ENCODE measurements around the gene PDCD2. TPM values are rescaled to one million over a fixed set of nuclear protein-coding genes. Genes with fewer than 3 reads are reported as not detected.

PDCD2 gene
- total and polyA plus RNA-seq, 7 experiments from 2014 or later, result 49.4 to 128 (median 80.0) TPM

GRCh38 chr6:170572704-170573466 lies 11.6 kb downstream of the PDCD2 start:
- intact Hi-C loops (cut with micrococcal nuclease), result no loop called here
- H3K9me3 ChIP-seq (ENCODE audit: control insufficient read depth in 2 of 3, low read length in 3 of 3), result no peaks in the 10 kb centered on the region
- H3K36me3 Mint-ChIP-seq, result peaks cover 7 to 26% (median 11%) of the 10 kb centered on the region in 5 donors
- CTCF ChIA-PET, result no interaction called here
- POLR2A ChIA-PET, result interaction anchor here (1.5 to 2.0 kb wide), 2 partner anchors 9 to 19 kb away, joined by 3 to 8 read pairs; partner anchors contain the start of genes PSMB1 and TBP
- H3K9me3 Mint-ChIP-seq, result no peaks in the 10 kb centered on the region
- ATAC-seq, result no peak
- H3K4me3 ChIP-seq (ENCODE audit: low read length), result no peak overlapping the region
- H3K36me3 ChIP-seq (ENCODE audit: control insufficient read depth in 2 of 3, insufficient read depth in 3 of 3, low read length in 3 of 3), result peaks cover 6 to 79% (median 6%) of the 10 kb centered on the region in 3 experiments
- peak overlapping the region in 3 of 9 donors; percentile 7 to 67 (median 36) for H3K27ac Mint-ChIP-seq
- H3K27me3 ChIP-seq (ENCODE audit: control insufficient read depth in 2 of 2, insufficient read depth in 2 of 2, low read length in 2 of 2), result no peaks in the 10 kb centered on the region
- H3K27ac ChIP-seq (ENCODE audit: low read depth, low read length), result no peak overlapping the region
- peaks cover 0 to 2% (median 0%) of the 10 kb centered on the region in 7 donors for H3K4me1 Mint-ChIP-seq
- H3K27me3 Mint-ChIP-seq, result no peaks in the 10 kb centered on the region
- DNase-seq, result no peak
- no peak overlapping the region for H3K4me3 Mint-ChIP-seq
- H3K4me1 ChIP-seq (ENCODE audit: control insufficient read depth in 2 of 2, insufficient read depth in 2 of 2, low read length in 2 of 2), result no peaks in the 10 kb centered on the region

GRCh38 chr6:170564936-170565530 lies 19.4 kb downstream of the PDCD2 start:
- no peaks in the 10 kb centered on the region for H3K9me3 Mint-ChIP-seq
- H3K4me1 Mint-ChIP-seq, result peaks cover 3 to 34% (median 26%) of the 10 kb centered on the region in 7 donors
- H3K9me3 ChIP-seq (ENCODE audit: control insufficient read depth in 2 of 3, low read length in 3 of 3), result no peaks in the 10 kb centered on the region
- ChIA-PET CTCF (no interaction called here), POLR2A (interaction anchor here (0.9 kb wide), 1 partner anchor 11 kb away, joined by 3 read pairs; the partner anchor contains the start of gene TBP)
- peak overlapping the region in 1 of 9 donors; percentile 25 for H3K27ac Mint-ChIP-seq
- DNase-seq (no peak), ATAC-seq (no peak)
- H3K36me3 ChIP-seq (ENCODE audit: control insufficient read depth in 2 of 3, insufficient read depth in 3 of 3, low read length in 3 of 3), result peaks cover 5 to 67% (median 10%) of the 10 kb centered on the region in 3 experiments
- intact Hi-C loops (cut with micrococcal nuclease), result no loop called here
- no peak overlapping the region for H3K4me3 ChIP-seq (ENCODE audit: low read length)
- H3K27me3 Mint-ChIP-seq, result no peaks in the 10 kb centered on the region
- peaks cover 3 to 35% (median 21%) of the 10 kb centered on the region in 5 donors for H3K36me3 Mint-ChIP-seq
- H3K27ac ChIP-seq (ENCODE audit: low read depth, low read length), result no peak overlapping the region
- no peaks in the 10 kb centered on the region for H3K4me1 ChIP-seq (ENCODE audit: control insufficient read depth in 2 of 2, insufficient read depth in 2 of 2, low read length in 2 of 2)
- H3K4me3 Mint-ChIP-seq, result no peak overlapping the region
- H3K27me3 ChIP-seq (ENCODE audit: control insufficient read depth in 2 of 2, insufficient read depth in 2 of 2, low read length in 2 of 2), result no peaks in the 10 kb centered on the region

- H3K4me1 Mint-ChIP-seq, result peaks cover 19 to 59% (median 50%) of the 10 kb centered on the region in 7 donors
- Histone ChIP-seq H3K27ac (ENCODE audit: low read depth, low read length) (no peak overlapping the region), H3K4me3 (ENCODE audit: low read length) (no peak overlapping the region), H3K4me1 (ENCODE audit: control insufficient read depth in 2 of 2, insufficient read depth in 2 of 2, low read length in 2 of 2) (no peaks in the 10 kb centered on the region), H3K9me3 (ENCODE audit: control insufficient read depth in 2 of 3, low read length in 3 of 3) (no peaks in the 10 kb centered on the region), H3K27me3 (ENCODE audit: control insufficient read depth in 2 of 2, insufficient read depth in 2 of 2, low read length in 2 of 2) (no peaks in the 10 kb centered on the region), H3K36me3 (ENCODE audit: control insufficient read depth in 2 of 3, insufficient read depth in 3 of 3, low read length in 3 of 3) (peaks cover 5 to 59% (median 6%) of the 10 kb centered on the region in 3 experiments)
- ChIA-PET POLR2A (no interaction called here), CTCF (interaction anchor here (0.7 kb wide), 1 partner anchor 863 kb away, joined by 3 read pairs; no protein-coding TSS in a partner anchor)
- H3K9me3 Mint-ChIP-seq, result no peaks in the 10 kb centered on the region
- peaks cover 0 to 29% (median 22%) of the 10 kb centered on the region in 5 donors for H3K36me3 Mint-ChIP-seq
- H3K4me3 Mint-ChIP-seq, result peak overlapping the region in 1 of 10 donors; percentile 17
- no peak overlapping the region for H3K27ac Mint-ChIP-seq
- intact Hi-C loops (cut with micrococcal nuclease), result no loop called here
- DNase-seq (no peak), ATAC-seq (no peak)
- H3K27me3 Mint-ChIP-seq, result no peaks in the 10 kb centered on the region
Measured at GRCh38 chr6:170561555-170561954, 22.9 kb downstream of the PDCD2 start.

- Histone ChIP-seq H3K9me3 (ENCODE audit: control insufficient read depth in 2 of 3, low read length in 3 of 3) (no peaks in the 10 kb centered on the region), H3K27me3 (ENCODE audit: control insufficient read depth in 2 of 2, insufficient read depth in 2 of 2, low read length in 2 of 2) (no peaks in the 10 kb centered on the region), H3K4me3 (ENCODE audit: low read length) (peak overlapping the region; percentile 91), H3K36me3 (ENCODE audit: control insufficient read depth in 2 of 3, insufficient read depth in 3 of 3, low read length in 3 of 3) (peaks cover 0 to 29% (median 3%) of the 10 kb centered on the region in 3 experiments), H3K27ac (ENCODE audit: low read depth, low read length) (peak overlapping the region; percentile 93), H3K4me1 (ENCODE audit: control insufficient read depth in 2 of 2, insufficient read depth in 2 of 2, low read length in 2 of 2) (peaks cover 27% of the 10 kb centered on the region in 2 donors)
- intact Hi-C loops (cut with micrococcal nuclease), result loop anchor here in 1 of 2 donors (2.0 kb wide), 1 partner anchor 1343 kb away; no protein-coding TSS in a partner anchor
- no peaks in the 10 kb centered on the region for H3K9me3 Mint-ChIP-seq
- ATAC-seq (no peak), DNase-seq (no peak)
- H3K27ac Mint-ChIP-seq, result no peak overlapping the region
- no peaks in the 10 kb centered on the region for H3K27me3 Mint-ChIP-seq
- H3K36me3 Mint-ChIP-seq, result peaks cover 0 to 14% (median 7%) of the 10 kb centered on the region in 5 donors
- POLR2A ChIA-PET, result interaction anchor here (1.1 to 1.8 kb wide), 2 partner anchors 29 to 836 kb away, joined by 3 to 6 read pairs; partner anchors contain the start of gene PDCD2
- no peak overlapping the region for H3K4me3 Mint-ChIP-seq
- H3K4me1 Mint-ChIP-seq, result peaks cover 20 to 46% (median 33%) of the 10 kb centered on the region in 7 donors
- CTCF ChIA-PET, result no interaction called here
Measured at GRCh38 chr6:170555305-170555704, 29.1 kb downstream of the PDCD2 start.

- peak overlapping the region; percentile 91 for H3K4me3 ChIP-seq (ENCODE audit: low read length)
- no peak overlapping the region for H3K27ac Mint-ChIP-seq
- no peaks in the 10 kb centered on the region for H3K27me3 ChIP-seq (ENCODE audit: control insufficient read depth in 2 of 2, insufficient read depth in 2 of 2, low read length in 2 of 2)
- intact Hi-C loops (cut with micrococcal nuclease), result loop anchor here (1.0 to 5.0 kb wide), 8 partner anchors 30 to 1342 kb away; partner anchors contain the start of genes C6orf120 (in 2 of the 2), DYNLT2 (in 2 of the 2), ERMARD (in 2 of the 2) and FAM120B (in 2 of the 2)
- POLR2A ChIA-PET, result interaction anchor here (3.0 to 4.0 kb wide), 3 partner anchors 30 to 852 kb away, joined by 22 to 48 read pairs (median 40); partner anchors contain the start of genes C6orf120, DYNLT2, ERMARD and PDCD2
- ATAC-seq, result no peak
- H3K9me3 ChIP-seq (ENCODE audit: control insufficient read depth in 2 of 3, low read length in 3 of 3), result no peaks in the 10 kb centered on the region
- no peak for DNase-seq
- CTCF ChIA-PET, result no interaction called here
- H3K4me1 Mint-ChIP-seq, result peaks cover 20 to 46% (median 31%) of the 10 kb centered on the region in 7 donors
- no peaks in the 10 kb centered on the region for H3K9me3 Mint-ChIP-seq
- peaks cover 32% of the 10 kb centered on the region in 2 donors for H3K4me1 ChIP-seq (ENCODE audit: control insufficient read depth in 2 of 2, insufficient read depth in 2 of 2, low read length in 2 of 2)
- no peak overlapping the region for H3K4me3 Mint-ChIP-seq
- peaks cover 0 to 32% (median 7%) of the 10 kb centered on the region in 3 experiments for H3K36me3 ChIP-seq (ENCODE audit: control insufficient read depth in 2 of 3, insufficient read depth in 3 of 3, low read length in 3 of 3)
- H3K27ac ChIP-seq (ENCODE audit: low read depth, low read length), result peak overlapping the region; percentile 93
- peaks cover 0 to 15% (median 7%) of the 10 kb centered on the region in 5 donors for H3K36me3 Mint-ChIP-seq
- H3K27me3 Mint-ChIP-seq, result no peaks in the 10 kb centered on the region
Measured at GRCh38 chr6:170554796-170555137, 29.7 kb downstream of the PDCD2 start.

GRCh38 chr6:170554013-170554795 lies 30.2 kb downstream of the PDCD2 start, which contains the start of gene TBP:
Gene TBP, plus strand, starts transcription at chr6:170554369. Its CDS starts 2,661 bp downstream, at chr6:170557030.
- Histone ChIP-seq H3K27ac (ENCODE audit: low read depth, low read length) (peak within 1 kb of the TSS; percentile 93), H3K4me3 (ENCODE audit: low read length) (peak within 1 kb of the TSS; percentile 91), H3K9me3 (ENCODE audit: control insufficient read depth in 2 of 3, low read length in 3 of 3) (no peaks in the 10 kb centered on the region), H3K4me1 (ENCODE audit: control insufficient read depth in 2 of 2, insufficient read depth in 2 of 2, low read length in 2 of 2) (peaks cover 38% of the 10 kb centered on the region in 2 donors), H3K36me3 (ENCODE audit: control insufficient read depth in 2 of 3, insufficient read depth in 3 of 3, low read length in 3 of 3) (peaks cover 0 to 36% (median 7%) of the 10 kb centered on the region in 3 experiments), H3K27me3 (ENCODE audit: control insufficient read depth in 2 of 2, insufficient read depth in 2 of 2, low read length in 2 of 2) (no peaks in the 10 kb centered on the region)
- no peak within 1 kb of the TSS for H3K4me3 Mint-ChIP-seq
- ChIA-PET POLR2A (interaction anchor here (0.8 to 4.0 kb wide), 14 partner anchors 8 to 852 kb away, joined by 3 to 48 read pairs (median 8); partner anchors contain the start of genes C6orf120, DYNLT2, ERMARD and FAM120B), CTCF (interaction anchor here (0.7 to 1.3 kb wide), 2 partner anchors 30 to 831 kb away, joined by 3 to 4 read pairs; no protein-coding TSS in a partner anchor)
- peaks cover 16 to 46% (median 30%) of the 10 kb centered on the region in 7 donors for H3K4me1 Mint-ChIP-seq
- DNase-seq (peak; percentile 90 to 99 (median 97)), ATAC-seq (peak; percentile 95)
- H3K36me3 Mint-ChIP-seq, result peaks cover 0 to 15% (median 7%) of the 10 kb centered on the region in 5 donors
- H3K27ac Mint-ChIP-seq, result no peak within 1 kb of the TSS
- intact Hi-C loops (cut with micrococcal nuclease), result loop anchor here (1.0 to 5.0 kb wide), 8 partner anchors 30 to 1342 kb away; partner anchors contain the start of genes C6orf120 (in 2 of the 2), DYNLT2 (in 2 of the 2), ERMARD (in 2 of the 2) and FAM120B (in 2 of the 2)
- H3K27me3 Mint-ChIP-seq, result no peaks in the 10 kb centered on the region
- H3K9me3 Mint-ChIP-seq, result no peaks in the 10 kb centered on the region
